ENCODE data around the gene KCNK7.

KCNK7 gene

GRCh38 chr11:65637032-65637557 lies 41.5 kb upstream of the KCNK7 start:
- no peak for TF ChIP-seq ZFP3 (CRISPR knock-in tag; IDR thresholded peaks at IDR 0.05)
- TF ChIP-seq TCF4 (CRISPR knock-in tag; IDR thresholded peaks at IDR 0.05; ENCODE audit: borderline replicate concordance), result no peak
- no peak for TF ChIP-seq ZFP30 (CRISPR knock-in tag; IDR thresholded peaks at IDR 0.05)
- TF ChIP-seq ISL1 (CRISPR knock-in tag; IDR thresholded peaks at IDR 0.05), result no peak
- no peak for ATAC-seq

- TF ChIP-seq ESRRG (CRISPR knock-in tag; IDR thresholded peaks at IDR 0.05) (no peak), POU6F1 (CRISPR knock-in tag; IDR thresholded peaks at IDR 0.05; ENCODE audit: borderline replicate concordance, low read depth) (no peak), ZFP3 (CRISPR knock-in tag; IDR thresholded peaks at IDR 0.05) (no peak), TOX (CRISPR knock-in tag; IDR thresholded peaks at IDR 0.05; ENCODE audit: borderline replicate concordance) (no peak), SNAI2 (CRISPR knock-in tag; IDR thresholded peaks at IDR 0.05) (no peak), ZC3H10 (CRISPR knock-in tag; IDR thresholded peaks at IDR 0.05) (no peak), OSR1 (CRISPR knock-in tag; IDR thresholded peaks at IDR 0.05) (no peak)
- ATAC-seq, result no peak
Measured at GRCh38 chr11:65636108-65637031, 40.8 kb upstream of the KCNK7 start.

GRCh38 chr11:65634905-65635731 lies 39.5 kb upstream of the KCNK7 start:
- TF ChIP-seq TOX (CRISPR knock-in tag; IDR thresholded peaks at IDR 0.05; ENCODE audit: borderline replicate concordance), result no peak
- TF ChIP-seq ISL1 (CRISPR knock-in tag; IDR thresholded peaks at IDR 0.05), result no peak
- no peak for TF ChIP-seq TSHZ2 (CRISPR knock-in tag; IDR thresholded peaks at IDR 0.05)
- no peak for TF ChIP-seq CREB5 (CRISPR knock-in tag; IDR thresholded peaks at IDR 0.05; ENCODE audit: low read depth)

GRCh38 chr11:65634440-65634839 lies 38.8 kb upstream of the KCNK7 start:
- no peak for ATAC-seq
- TF ChIP-seq BACH2 (CRISPR knock-in tag; IDR thresholded peaks at IDR 0.05; ENCODE audit: borderline replicate concordance) (no peak), POU6F1 (CRISPR knock-in tag; IDR thresholded peaks at IDR 0.05; ENCODE audit: borderline replicate concordance, low read depth) (no peak), RARB (CRISPR knock-in tag; IDR thresholded peaks at IDR 0.05) (no peak), PATZ1 (CRISPR knock-in tag; IDR thresholded peaks at IDR 0.05; ENCODE audit: borderline replicate concordance) (no peak), TCF4 (CRISPR knock-in tag; IDR thresholded peaks at IDR 0.05; ENCODE audit: borderline replicate concordance) (no peak), CSDC2 (CRISPR knock-in tag; IDR thresholded peaks at IDR 0.05) (no peak), ZFP3 (CRISPR knock-in tag; IDR thresholded peaks at IDR 0.05) (no peak)

More at GRCh38 chr11:65634905-65635731, 39.5 kb upstream of the KCNK7 start:
- no peak for ATAC-seq

All from SK-N-SH treated with all-trans-retinoic acid at 6 μM for 48 hours (cell line).